Measurements from ENCODE around the gene FSD1. TPM values are rescaled to one million over a fixed set of nuclear protein-coding genes. Genes with fewer than 3 reads are reported as not detected.

FSD1 gene
- polyA plus RNA-seq, 1 donor from 2014 or later: 114 TPM

- no peak overlapping the region for H3K9ac ChIP-seq (ENCODE audit: low read length)
- H3K9me2 ChIP-seq (ENCODE audit: insufficient read depth, low read length): no peaks in the 10 kb centered on the region
- H2AFZ ChIP-seq (ENCODE audit: low read depth, low read length): no peak overlapping the region
- H3F3A ChIP-seq (ENCODE audit: insufficient read depth, low read length, poor library complexity, severe bottlenecking): no peaks in the 10 kb centered on the region
- TF ChIP-seq EP300 (conservative IDR thresholded peaks at IDR 0.05; ENCODE audit: poor library complexity, severe bottlenecking) (no peak), MXI1 (conservative IDR thresholded peaks at IDR 0.05; ENCODE audit: poor library complexity, severe bottlenecking) (no peak), TAF1 (IDR thresholded peaks at IDR 0.05; ENCODE audit: low read depth) (no peak), POLR2AphosphoS5 (IDR thresholded peaks at IDR 0.05) (peak; percentile 12), EZH2 (IDR thresholded peaks at IDR 0.05; ENCODE audit: borderline replicate concordance, insufficient read depth, low read length, poor library complexity, severe bottlenecking) (no peak)
- H3K79me2 ChIP-seq (replicated peaks; ENCODE audit: insufficient read depth, low read length): no peaks in the 10 kb centered on the region
- H3K4me2 ChIP-seq (ENCODE audit: low read length): no peak overlapping the region
- no peaks in the 10 kb centered on the region for H4K20me1 ChIP-seq (ENCODE audit: insufficient read depth)
- no peaks in the 10 kb centered on the region for H3K36me3 ChIP-seq (ENCODE audit: insufficient read depth, low read length)
- no peaks in the 10 kb centered on the region for H3K9me3 ChIP-seq (ENCODE audit: low read length)
- H3K27ac ChIP-seq (ENCODE audit: low read length): no peak overlapping the region
- H3K4me3 ChIP-seq (ENCODE audit: low read length): no peak overlapping the region
- no peaks in the 10 kb centered on the region for H3K27me3 ChIP-seq (ENCODE audit: insufficient read depth, low read depth, low read length)
Measured at GRCh38 chr19:4365791-4366665, 61.6 kb downstream of the FSD1 start.

- H2AFZ ChIP-seq (ENCODE audit: low read depth, low read length): no peak overlapping the region
- H3K9me3 ChIP-seq (ENCODE audit: low read length): no peaks in the 10 kb centered on the region
- TF ChIP-seq REST (IDR thresholded peaks at IDR 0.05; ENCODE audit: borderline replicate concordance) (no peak), POLR2AphosphoS5 (IDR thresholded peaks at IDR 0.05) (peak; percentile 1)
- no peak overlapping the region for H3K9ac ChIP-seq (ENCODE audit: low read length)
- no peaks in the 10 kb centered on the region for H3F3A ChIP-seq (ENCODE audit: insufficient read depth, low read length, poor library complexity, severe bottlenecking)
- H3K27ac ChIP-seq (ENCODE audit: low read length): no peak overlapping the region
- no peaks in the 10 kb centered on the region for H3K9me2 ChIP-seq (ENCODE audit: insufficient read depth, low read length)
- no peak overlapping the region for H3K4me3 ChIP-seq (ENCODE audit: low read length)
- H3K79me2 ChIP-seq (replicated peaks; ENCODE audit: insufficient read depth, low read length): no peaks in the 10 kb centered on the region
- H3K4me2 ChIP-seq (ENCODE audit: low read length): no peak overlapping the region
- no peaks in the 10 kb centered on the region for H3K27me3 ChIP-seq (ENCODE audit: insufficient read depth, low read depth, low read length)
- H3K36me3 ChIP-seq (ENCODE audit: insufficient read depth, low read length): no peaks in the 10 kb centered on the region
- no peaks in the 10 kb centered on the region for H4K20me1 ChIP-seq (ENCODE audit: insufficient read depth)
Measured at GRCh38 chr19:4366666-4367335, 62.4 kb downstream of the FSD1 start.

GRCh38 chr19:4367336-4367723, 62.9 kb downstream of the FSD1 start:
- H3K9me3 ChIP-seq (ENCODE audit: low read length): no peaks in the 10 kb centered on the region
- no peaks in the 10 kb centered on the region for H4K20me1 ChIP-seq (ENCODE audit: insufficient read depth)
- no peaks in the 10 kb centered on the region for H3K36me3 ChIP-seq (ENCODE audit: insufficient read depth, low read length)
- no peak overlapping the region for H3K9ac ChIP-seq (ENCODE audit: low read length)
- H2AFZ ChIP-seq (ENCODE audit: low read depth, low read length): no peak overlapping the region
- no peak overlapping the region for H3K4me3 ChIP-seq (ENCODE audit: low read length)
- no peak overlapping the region for H3K4me2 ChIP-seq (ENCODE audit: low read length)
- TF ChIP-seq EP300 (conservative IDR thresholded peaks at IDR 0.05; ENCODE audit: poor library complexity, severe bottlenecking) (no peak), SMC3 (conservative IDR thresholded peaks at IDR 0.05; ENCODE audit: poor library complexity) (no peak), POLR2AphosphoS5 (IDR thresholded peaks at IDR 0.05) (no peak), RAD21 (conservative IDR thresholded peaks at IDR 0.05) (no peak), MXI1 (conservative IDR thresholded peaks at IDR 0.05; ENCODE audit: poor library complexity, severe bottlenecking) (no peak), CTCF (IDR thresholded peaks at IDR 0.05; ENCODE audit: poor library complexity, severe bottlenecking) (no peak), REST (IDR thresholded peaks at IDR 0.05; ENCODE audit: borderline replicate concordance) (no peak), TAF1 (IDR thresholded peaks at IDR 0.05; ENCODE audit: low read depth) (no peak)
- H3F3A ChIP-seq (ENCODE audit: insufficient read depth, low read length, poor library complexity, severe bottlenecking): no peaks in the 10 kb centered on the region
- no peak overlapping the region for H3K27ac ChIP-seq (ENCODE audit: low read length)
- H3K27me3 ChIP-seq (ENCODE audit: insufficient read depth, low read depth, low read length): no peaks in the 10 kb centered on the region
- no peaks in the 10 kb centered on the region for H3K9me2 ChIP-seq (ENCODE audit: insufficient read depth, low read length)
- H3K79me2 ChIP-seq (replicated peaks; ENCODE audit: insufficient read depth, low read length): no peaks in the 10 kb centered on the region
